Muscle of leg (tissue), 11 donors: Measurements from ENCODE around the gene SHROOM2. TPM values are rescaled to one million over a fixed set of nuclear protein-coding genes. Genes with fewer than 3 reads are reported as not detected.

Experiments
- DNase-seq: peaks from one replicate; pipeline ENCODE4 v3.0.0; 2013
- H3K27ac ChIP-seq: one replicate; pipeline ENCODE4 v1.5.1; 2013; ENCODE audit warnings: mild to moderate bottlenecking, low read length, control low read depth
- H3K27me3 ChIP-seq: one replicate; pipeline ENCODE4 v1.6.1; 2013; ENCODE audit warnings: low read length; ENCODE audit not compliant: control insufficient read depth, insufficient read depth
- H3K36me3 ChIP-seq: one replicate; pipeline ENCODE4 v1.6.1; 2013; ENCODE audit warnings: low read length; ENCODE audit not compliant: control insufficient read depth, insufficient read depth
- H3K4me1 ChIP-seq: one replicate; pipeline ENCODE4 v1.6.1; 2013; ENCODE audit warnings: low read length; ENCODE audit not compliant: control insufficient read depth, insufficient read depth
- H3K4me3 ChIP-seq: one replicate; pipeline ENCODE4 v1.5.1; 2013; ENCODE audit warnings: low read length, control low read depth
- H3K9me3 ChIP-seq: replicated peaks from 2 replicates; pipeline ENCODE4 v1.6.1; 2013; ENCODE audit warnings: low read depth, low read length; ENCODE audit not compliant: control insufficient read depth
- WGBS: methylation state at CpG from one replicate; pipeline ENCODE4 v1.1.5; 2013; ENCODE audit warnings: missing lambda C conversion rate; ENCODE audit not compliant: insufficient coverage; 5-methylcytosine and 5-hydroxymethylcytosine counted together
- polyA plus RNA-seq, 8 donors: library from polyadenylated mRNA; unstranded; fragments of 120-200 nt; gene quantifications; one replicate each; pipeline versions ENCODE4 v1.2.1 to v1.2.3, GENCODE V29; 2013; ENCODE audit warnings: inconsistent platforms in 1 of 8, low replicate concordance in 1 of 8; ENCODE audit not compliant: insufficient read length in 8 of 8, insufficient read depth in 1 of 8
- total RNA-seq: library from RNA; stranded (reverse); fragments of 120-200 nt; gene quantifications from one replicate; pipeline ENCODE4 v1.2.4, GENCODE V29; 2013

The SHROOM2 gene
- total and polyA plus RNA-seq, 9 donors = 0.84 to 3.7 (median 1.7) TPM

DNA sequence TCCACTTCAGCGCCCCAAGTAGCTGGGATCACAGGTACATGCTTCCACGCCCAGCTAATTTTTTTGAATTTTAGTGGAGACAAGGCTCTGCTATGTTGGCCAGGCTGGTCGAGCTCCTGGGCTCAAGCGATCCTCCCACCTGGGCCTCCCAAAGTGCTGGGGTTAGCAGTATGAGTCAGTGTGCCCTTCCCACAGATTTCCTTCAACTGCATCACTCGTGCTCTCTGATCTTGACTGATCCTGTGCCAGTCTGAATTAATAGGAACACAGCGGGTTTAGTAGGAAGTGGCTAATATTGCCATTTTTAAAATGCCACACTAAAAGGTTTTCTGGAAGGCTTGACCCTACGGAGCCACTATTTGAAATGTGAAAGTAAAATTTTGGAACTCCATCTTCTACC is 4.3 kb upstream of the SHROOM2 start:
- Histone ChIP-seq H3K27me3 (peaks cover 23% of the 10 kb centered on the region), H3K9me3 (no peaks in the 10 kb centered on the region), H3K36me3 (no peaks in the 10 kb centered on the region), H3K4me3 (no peak overlapping the region), H3K27ac (no peak overlapping the region), H3K4me1 (peaks cover under 1% of the 10 kb centered on the region)
- 80% methylated on average over 1 of the region's 7 CpGs for WGBS
- no peak for DNase-seq

DNA sequence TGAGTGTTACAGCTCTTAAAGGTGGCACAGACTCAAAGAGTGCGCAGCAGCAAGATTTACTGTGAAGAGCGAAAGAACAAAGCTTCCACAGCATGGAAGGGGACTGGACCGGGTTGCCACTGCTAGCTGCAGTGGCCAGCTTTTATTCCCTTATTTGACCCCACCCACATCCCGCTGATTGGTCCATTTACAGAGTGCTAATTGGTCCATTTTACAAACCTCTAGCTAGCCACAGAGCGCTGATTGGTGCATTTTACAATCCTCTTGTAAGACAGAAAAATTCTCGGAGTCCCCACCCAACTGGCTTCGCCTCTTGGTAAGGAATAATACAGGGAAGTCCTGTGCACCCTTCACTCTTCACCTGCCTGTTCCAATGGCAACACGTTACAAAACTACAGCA is 1.9 kb upstream of the SHROOM2 start:
- no peak overlapping the region for H3K4me3 ChIP-seq
- WGBS = 96% methylated on average over 8 of the region's 8 CpGs
- H3K4me1 ChIP-seq = peaks cover 2% of the 10 kb centered on the region
- H3K27me3 ChIP-seq = peaks cover 39% of the 10 kb centered on the region
- no peak for DNase-seq
- H3K36me3 ChIP-seq = no peaks in the 10 kb centered on the region
- H3K27ac ChIP-seq = no peak overlapping the region
- no peaks in the 10 kb centered on the region for H3K9me3 ChIP-seq

DNA sequence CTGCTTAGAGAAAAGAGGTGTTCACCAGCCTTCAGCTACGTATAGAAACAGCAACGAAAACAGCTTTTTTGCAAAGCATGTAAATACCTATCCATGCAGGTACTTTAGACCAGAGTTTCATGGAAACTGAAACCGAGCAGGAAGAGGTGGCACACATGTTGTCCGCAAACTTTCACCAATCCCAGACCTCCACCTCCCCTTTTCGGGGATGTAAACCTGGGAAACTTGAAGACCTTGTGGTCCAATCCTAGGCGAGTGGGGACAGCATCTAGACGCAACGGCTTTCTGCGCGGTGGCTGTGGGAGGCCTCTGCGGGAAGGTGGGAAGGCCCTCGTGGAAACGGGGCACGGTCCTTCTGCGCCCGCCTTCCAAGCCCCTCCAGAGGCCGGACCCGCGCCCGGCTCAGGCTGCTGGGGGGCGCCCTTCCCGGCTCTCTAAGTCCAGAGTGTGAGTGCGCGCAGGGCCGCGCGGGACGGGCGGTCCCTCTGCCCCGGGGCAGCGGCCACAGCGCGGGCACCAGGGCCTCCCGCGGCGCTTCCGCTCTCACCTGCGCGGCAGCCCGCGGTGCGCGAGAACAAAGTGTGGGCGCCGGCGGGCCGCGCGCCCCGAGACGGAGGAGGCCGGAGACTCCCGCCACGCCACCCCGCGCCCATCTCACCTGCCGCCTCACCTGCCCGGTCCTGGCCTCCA is 830 bp upstream of the SHROOM2 start:
- WGBS = 11% methylated on average over 52 of the region's 58 CpGs
- H3K36me3 ChIP-seq = no peaks in the 10 kb centered on the region
- peaks cover 2% of the 10 kb centered on the region for H3K4me1 ChIP-seq
- no peak for DNase-seq
- peaks cover 46% of the 10 kb centered on the region for H3K27me3 ChIP-seq
- peak overlapping the region; percentile 19 for H3K4me3 ChIP-seq
- no peak overlapping the region for H3K27ac ChIP-seq
- H3K9me3 ChIP-seq = no peaks in the 10 kb centered on the region

- Histone ChIP-seq H3K27ac (no peak overlapping the region), H3K9me3 (no peaks in the 10 kb centered on the region), H3K36me3 (no peaks in the 10 kb centered on the region), H3K4me1 (peaks cover 2% of the 10 kb centered on the region), H3K27me3 (peaks cover 50% of the 10 kb centered on the region), H3K4me3 (peak overlapping the region; percentile 34)
- WGBS = 9% methylated on average over 30 of the region's 45 CpGs
- no peak for DNase-seq
Observed at GRCh38 chrX:9786798-9787635, 788 bp downstream of the SHROOM2 start.

GRCh38 chrX:9788911-9789310 is 2.7 kb downstream of the SHROOM2 start:
- WGBS = no CpG with 5 or more reads among the region's 2 CpGs
- no peak for DNase-seq
- H3K27ac ChIP-seq = no peak overlapping the region
- no peaks in the 10 kb centered on the region for H3K9me3 ChIP-seq
- H3K4me1 ChIP-seq = peaks cover 2% of the 10 kb centered on the region
- no peaks in the 10 kb centered on the region for H3K36me3 ChIP-seq
- H3K4me3 ChIP-seq = no peak overlapping the region
- peaks cover 51% of the 10 kb centered on the region for H3K27me3 ChIP-seq

GRCh38 chrX:9789555-9789954 is 3.3 kb downstream of the SHROOM2 start:
- Histone ChIP-seq H3K9me3 (peaks cover under 1% of the 10 kb centered on the region), H3K27me3 (peaks cover 49% of the 10 kb centered on the region), H3K36me3 (no peaks in the 10 kb centered on the region), H3K4me1 (peaks cover 2% of the 10 kb centered on the region), H3K4me3 (no peak overlapping the region), H3K27ac (no peak overlapping the region)
- WGBS = 33% methylated on average over 3 of the region's 5 CpGs
- no peak for DNase-seq

- WGBS = no CpG with 5 or more reads among the region's 6 CpGs
- Histone ChIP-seq H3K27me3 (peaks cover 45% of the 10 kb centered on the region), H3K4me3 (no peak overlapping the region), H3K36me3 (no peaks in the 10 kb centered on the region), H3K4me1 (peaks cover 2% of the 10 kb centered on the region), H3K9me3 (peaks cover 8% of the 10 kb centered on the region), H3K27ac (no peak overlapping the region)
- DNase-seq = no peak
Observed at GRCh38 chrX:9790866-9791265, 4.6 kb downstream of the SHROOM2 start.

DNA sequence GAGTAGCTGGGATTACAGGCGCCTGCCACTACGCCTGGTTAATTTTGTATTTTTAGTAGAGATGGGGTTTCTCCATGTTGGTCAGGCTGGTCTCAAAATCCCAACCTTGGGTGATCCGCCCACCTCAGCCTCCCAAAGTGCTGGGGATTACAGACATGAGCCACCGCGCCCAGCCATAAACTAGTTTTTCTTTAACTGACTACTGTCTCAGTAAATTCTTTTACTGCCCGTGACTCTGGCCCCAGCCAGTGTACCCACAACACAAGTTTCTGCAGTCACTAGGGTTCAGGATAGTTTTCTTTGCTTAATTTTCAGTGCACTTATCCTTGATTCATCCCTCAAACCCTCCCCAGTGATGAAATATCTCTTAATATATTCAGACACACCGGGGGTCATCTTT is 8.3 kb downstream of the SHROOM2 start:
- H3K4me3 ChIP-seq = no peak overlapping the region
- H3K36me3 ChIP-seq = no peaks in the 10 kb centered on the region
- no peak overlapping the region for H3K27ac ChIP-seq
- peaks cover 26% of the 10 kb centered on the region for H3K27me3 ChIP-seq
- WGBS = 88% methylated on average over 4 of the region's 7 CpGs
- H3K9me3 ChIP-seq = peaks cover 10% of the 10 kb centered on the region
- DNase-seq = no peak
- no peaks in the 10 kb centered on the region for H3K4me1 ChIP-seq

DNA sequence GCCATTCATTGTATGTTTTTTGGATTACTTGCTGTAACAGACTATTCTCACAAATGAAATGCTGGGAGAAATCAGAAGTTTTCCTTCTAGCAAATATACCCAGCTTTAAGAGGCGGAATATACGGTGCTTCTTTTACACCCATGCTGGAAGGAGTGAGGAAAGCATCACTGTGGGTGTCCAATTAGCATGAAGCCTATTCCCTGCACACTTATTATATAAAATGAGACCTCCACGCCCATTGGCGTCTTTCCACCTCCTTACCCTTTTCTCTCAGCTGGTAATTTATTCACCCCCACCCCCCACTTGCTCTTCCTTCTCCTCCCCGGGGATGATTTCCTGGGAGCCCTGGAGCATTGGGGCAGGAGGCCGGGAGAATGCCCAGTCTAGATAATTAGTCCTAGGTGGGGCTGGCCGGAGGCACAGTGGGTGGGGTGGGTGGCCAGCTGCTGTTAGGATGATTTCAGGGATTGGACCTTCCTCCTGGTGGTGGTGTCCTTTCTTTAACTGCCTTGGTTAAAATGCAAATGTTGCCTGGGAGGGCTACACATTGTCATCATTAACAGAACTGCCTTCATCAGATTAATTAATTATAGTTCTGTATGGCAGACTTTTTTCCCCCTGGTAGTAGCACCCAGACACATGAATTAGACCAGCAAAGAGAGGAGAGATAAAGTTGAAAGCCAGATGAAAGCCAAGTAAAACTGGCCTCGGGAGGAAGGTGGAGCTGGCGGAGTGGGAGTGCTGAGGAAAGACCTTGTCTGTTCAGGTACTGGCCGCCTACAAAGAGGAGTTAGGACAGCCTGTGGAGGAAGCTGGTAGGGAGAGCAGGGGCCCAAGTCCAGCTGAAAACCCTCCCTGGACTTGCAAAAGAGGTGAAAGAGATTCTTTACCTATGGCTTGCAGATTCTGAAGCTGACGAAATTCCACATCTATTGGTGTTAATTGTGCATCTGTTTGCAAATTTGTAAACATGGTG is 11.4 kb downstream of the SHROOM2 start:
- 51% methylated on average over 5 of the region's 11 CpGs for WGBS
- Histone ChIP-seq H3K9me3 (peaks cover 21% of the 10 kb centered on the region), H3K27me3 (peaks cover 17% of the 10 kb centered on the region), H3K4me3 (no peak overlapping the region), H3K27ac (no peak overlapping the region), H3K4me1 (no peaks in the 10 kb centered on the region), H3K36me3 (no peaks in the 10 kb centered on the region)
- DNase-seq = no peak

GRCh38 chrX:9802737-9803136 is 16.5 kb downstream of the SHROOM2 start:
- Histone ChIP-seq H3K36me3 (no peaks in the 10 kb centered on the region), H3K27me3 (peaks cover 19% of the 10 kb centered on the region), H3K4me1 (no peaks in the 10 kb centered on the region), H3K9me3 (peaks cover 11% of the 10 kb centered on the region), H3K27ac (no peak overlapping the region), H3K4me3 (no peak overlapping the region)
- WGBS = 75% methylated on average over 2 of the region's 4 CpGs
- no peak for DNase-seq
